ENCODE measurements around the gene UBB.
A peak's percentile ranks its signal among the peaks of the same experiment; 100 is the strongest.

Gene UBB

DNA sequence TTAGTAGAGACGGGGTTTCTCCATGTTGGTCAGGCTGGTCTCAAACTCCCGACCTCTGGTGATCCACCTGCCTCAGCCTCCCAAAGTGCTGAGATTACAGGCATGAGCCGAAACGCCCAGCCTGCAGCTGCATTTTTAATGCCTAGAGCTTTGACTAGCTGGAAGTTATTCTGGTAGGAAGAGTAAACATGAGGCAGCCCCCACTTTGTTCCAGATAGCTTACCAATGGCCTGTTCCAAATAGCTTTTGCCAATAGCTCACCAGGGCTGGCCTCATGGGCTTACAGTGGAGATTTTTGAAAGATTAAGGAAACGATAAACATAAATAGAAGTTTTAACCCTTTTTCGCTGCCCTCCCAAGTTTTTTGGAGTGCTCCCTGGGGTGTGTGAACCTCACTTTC lies 44.3 kb downstream of the UBB start:
- no peak overlapping the region for H3K27ac ChIP-seq
- peaks cover 73% of the 10 kb centered on the region for H3K36me3 ChIP-seq (replicated peaks)
- TF ChIP-seq, protein P1, sequence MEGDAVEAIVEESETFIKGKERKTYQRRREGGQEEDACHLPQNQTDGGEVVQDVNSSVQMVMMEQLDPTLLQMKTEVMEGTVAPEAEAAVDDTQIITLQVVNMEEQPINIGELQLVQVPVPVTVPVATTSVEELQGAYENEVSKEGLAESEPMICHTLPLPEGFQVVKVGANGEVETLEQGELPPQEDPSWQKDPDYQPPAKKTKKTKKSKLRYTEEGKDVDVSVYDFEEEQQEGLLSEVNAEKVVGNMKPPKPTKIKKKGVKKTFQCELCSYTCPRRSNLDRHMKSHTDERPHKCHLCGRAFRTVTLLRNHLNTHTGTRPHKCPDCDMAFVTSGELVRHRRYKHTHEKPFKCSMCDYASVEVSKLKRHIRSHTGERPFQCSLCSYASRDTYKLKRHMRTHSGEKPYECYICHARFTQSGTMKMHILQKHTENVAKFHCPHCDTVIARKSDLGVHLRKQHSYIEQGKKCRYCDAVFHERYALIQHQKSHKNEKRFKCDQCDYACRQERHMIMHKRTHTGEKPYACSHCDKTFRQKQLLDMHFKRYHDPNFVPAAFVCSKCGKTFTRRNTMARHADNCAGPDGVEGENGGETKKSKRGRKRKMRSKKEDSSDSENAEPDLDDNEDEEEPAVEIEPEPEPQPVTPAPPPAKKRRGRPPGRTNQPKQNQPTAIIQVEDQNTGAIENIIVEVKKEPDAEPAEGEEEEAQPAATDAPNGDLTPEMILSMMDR (IDR thresholded peaks at IDR 0.05; ENCODE audit: low read depth, low read length, missing control alignments): no peak
- no peaks in the 10 kb centered on the region for H3K27me3 ChIP-seq (replicated peaks)
- no peak for DNase-seq
- H3K4me3 ChIP-seq (ENCODE audit: low read depth, low read length): no peak overlapping the region
- in situ Hi-C loops (cut with HindIII; ENCODE audit: low pct_ligation_motif_present, low sequenced_read_pairs): no loop called here

DNA sequence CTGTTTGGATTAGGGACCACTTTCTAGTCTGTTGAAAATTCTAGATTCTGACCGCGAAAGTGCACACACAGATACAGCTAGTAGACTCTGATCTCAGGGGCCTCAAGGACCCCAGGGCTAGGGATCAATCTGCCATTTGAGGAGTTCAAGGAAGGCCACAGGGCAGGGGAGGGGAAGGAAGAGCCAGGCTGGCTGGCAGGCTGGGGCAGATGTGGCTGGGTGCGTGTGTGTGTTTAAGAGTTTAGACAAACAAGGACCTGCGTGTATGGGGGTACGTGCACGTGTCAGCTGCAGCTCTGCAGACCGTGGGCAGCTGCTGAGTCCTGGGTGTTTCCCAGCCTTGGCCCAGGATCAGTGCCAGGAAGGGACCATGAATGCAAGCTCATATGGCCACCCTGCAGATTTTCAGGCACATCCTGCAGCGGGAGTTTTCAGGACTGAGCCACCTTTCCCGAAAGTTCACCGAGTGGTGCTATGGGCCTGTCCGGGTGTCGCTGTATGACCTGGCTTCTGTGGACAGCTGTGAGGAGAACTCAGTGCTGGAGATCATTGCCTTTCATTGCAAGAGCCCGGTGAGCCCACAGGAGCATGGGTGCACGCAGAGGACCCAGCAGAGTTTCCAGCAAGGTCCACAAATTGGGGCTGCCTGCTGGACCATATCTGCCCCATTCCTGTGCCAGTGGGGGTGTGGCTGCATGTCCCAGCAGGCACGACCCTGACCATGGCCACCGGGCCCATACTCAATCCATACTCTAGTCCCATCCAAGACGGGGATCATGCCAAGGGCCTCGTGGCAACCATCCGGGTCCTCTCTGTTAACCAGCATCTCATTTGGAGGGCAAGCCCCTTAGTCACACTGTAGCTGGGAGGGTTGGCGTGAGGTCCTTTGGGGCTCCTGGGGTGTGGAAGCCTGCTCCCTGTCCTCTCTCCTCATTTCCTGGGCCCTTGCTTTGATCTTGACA lies 45.1 kb downstream of the UBB start:
- TF ChIP-seq, protein P1 (IDR thresholded peaks at IDR 0.05; ENCODE audit: low read depth, low read length, missing control alignments): no peak
- Histone ChIP-seq H3K27ac (no peak overlapping the region), H3K36me3 (replicated peaks) (peaks cover 76% of the 10 kb centered on the region)

DNA sequence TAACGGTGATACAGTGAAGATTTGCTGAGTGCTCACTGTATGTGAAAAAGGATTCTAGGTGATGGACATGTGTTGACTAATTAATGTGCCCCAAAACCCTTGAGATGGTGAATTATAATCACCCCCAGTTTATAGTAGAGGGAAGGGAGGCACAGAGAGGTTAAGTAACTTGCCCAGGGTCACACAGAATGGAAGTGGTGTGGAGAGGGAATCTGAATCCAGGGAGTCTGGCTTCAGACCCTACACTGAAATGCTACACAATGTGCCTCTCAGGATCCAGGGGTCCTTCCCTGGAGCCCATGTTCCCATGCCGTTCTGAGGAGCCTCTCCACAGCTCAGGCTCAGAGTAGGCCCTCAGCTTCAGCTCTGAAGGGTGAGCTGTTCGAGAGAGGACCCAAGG lies 46.1 kb downstream of the UBB start:
- peaks cover 80% of the 10 kb centered on the region for H3K36me3 ChIP-seq (replicated peaks)
- no peak overlapping the region for H3K4me3 ChIP-seq (ENCODE audit: low read depth, low read length)
- TF ChIP-seq, protein P1 (IDR thresholded peaks at IDR 0.05; ENCODE audit: low read depth, low read length, missing control alignments): no peak
- DNase-seq: no peak
- H3K27me3 ChIP-seq (replicated peaks): no peaks in the 10 kb centered on the region
- in situ Hi-C loops (cut with HindIII; ENCODE audit: low pct_ligation_motif_present, low sequenced_read_pairs): no loop called here
- H3K27ac ChIP-seq: no peak overlapping the region

More for the DNA sequence above, 45.1 kb downstream of the UBB start:
- no peak overlapping the region for H3K4me3 ChIP-seq (ENCODE audit: low read depth, low read length)
- no peak for DNase-seq
- no peaks in the 10 kb centered on the region for H3K27me3 ChIP-seq (replicated peaks)
- in situ Hi-C loops (cut with HindIII; ENCODE audit: low pct_ligation_motif_present, low sequenced_read_pairs): no loop called here

DNA sequence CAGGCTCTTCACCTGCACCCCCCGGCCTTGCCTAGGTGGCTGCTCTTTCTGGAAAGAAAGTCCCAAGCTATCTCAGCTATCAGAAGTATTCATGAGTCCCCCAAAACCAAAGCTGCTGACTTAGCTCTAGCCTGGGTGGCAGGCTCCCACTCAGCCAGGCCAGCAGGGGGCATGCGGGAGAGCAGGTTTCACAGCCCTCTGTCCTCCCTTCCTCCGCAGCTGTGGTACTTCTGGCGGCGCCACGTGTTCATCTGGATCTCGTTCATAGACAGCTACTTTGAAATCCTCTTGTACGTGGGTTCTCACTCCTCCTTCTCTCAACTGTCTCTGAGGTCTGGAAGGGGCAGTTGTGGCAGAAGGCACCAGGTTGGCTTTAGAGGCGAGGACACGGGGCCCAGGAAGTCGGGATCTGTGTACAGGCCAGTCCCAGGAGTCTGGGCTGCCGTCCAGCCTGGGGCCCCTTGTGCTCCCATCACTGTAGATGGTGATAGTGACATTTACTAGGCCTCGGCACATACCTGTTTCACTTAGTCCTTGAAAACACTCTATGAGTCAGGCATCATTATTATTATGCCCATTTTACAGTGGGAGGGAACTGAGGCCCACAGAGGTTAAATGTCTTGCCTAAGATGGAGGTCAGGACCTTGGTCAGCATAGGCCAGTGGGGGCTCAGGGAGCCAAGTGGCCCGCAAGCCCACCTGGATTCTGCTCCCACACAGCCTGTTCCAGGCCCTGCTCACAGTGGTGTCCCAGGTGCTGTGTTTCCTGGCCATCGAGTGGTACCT lies 47.4 kb downstream of the UBB start:
- TF ChIP-seq, protein P1 (IDR thresholded peaks at IDR 0.05; ENCODE audit: low read depth, low read length, missing control alignments): peak; percentile 90
- no peak for DNase-seq
- no peak overlapping the region for H3K4me3 ChIP-seq (ENCODE audit: low read depth, low read length)
- H3K27me3 ChIP-seq (replicated peaks): no peaks in the 10 kb centered on the region
- no peak overlapping the region for H3K27ac ChIP-seq
- H3K36me3 ChIP-seq (replicated peaks): peaks cover 75% of the 10 kb centered on the region
- in situ Hi-C loops (cut with HindIII; ENCODE audit: low pct_ligation_motif_present, low sequenced_read_pairs): no loop called here

DNA sequence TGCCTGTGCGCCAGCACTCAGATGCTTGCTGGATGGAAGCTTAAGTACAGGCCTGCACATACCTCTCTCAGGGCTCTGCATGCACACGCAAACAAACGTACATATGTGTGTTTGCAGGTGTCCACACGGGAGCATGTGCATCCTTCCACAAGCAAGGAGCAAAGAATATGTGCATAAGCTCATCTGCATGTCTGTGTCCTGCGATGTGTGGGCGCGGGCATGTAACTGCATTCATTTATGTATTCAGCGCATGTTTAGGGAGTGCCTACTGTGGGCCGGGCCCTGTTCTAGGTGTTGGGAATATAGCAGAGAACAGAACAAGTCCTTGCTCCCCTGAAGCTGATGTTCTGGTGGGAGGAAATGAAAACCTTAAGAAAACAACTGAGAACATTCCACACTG lies 48.2 kb downstream of the UBB start:
- H3K4me3 ChIP-seq (ENCODE audit: low read depth, low read length): no peak overlapping the region
- in situ Hi-C loops (cut with HindIII; ENCODE audit: low pct_ligation_motif_present, low sequenced_read_pairs): no loop called here

More for the DNA sequence above, 48.2 kb downstream of the UBB start:
- Histone ChIP-seq H3K36me3 (replicated peaks) (peaks cover 76% of the 10 kb centered on the region), H3K27ac (no peak overlapping the region), H3K27me3 (replicated peaks) (no peaks in the 10 kb centered on the region)
- TF ChIP-seq, protein P1 (IDR thresholded peaks at IDR 0.05; ENCODE audit: low read depth, low read length, missing control alignments): no peak
- no peak for DNase-seq

Measured in brain microvascular endothelial cell (primary cell).